ENCODE data around the gene TMC5.
"Not testable (repeated sequence)": the region's sequence is repeated elsewhere in the genome, so short reads cannot be mapped to it uniquely, and the experiment has no call there.

TMC5 gene

DNA sequence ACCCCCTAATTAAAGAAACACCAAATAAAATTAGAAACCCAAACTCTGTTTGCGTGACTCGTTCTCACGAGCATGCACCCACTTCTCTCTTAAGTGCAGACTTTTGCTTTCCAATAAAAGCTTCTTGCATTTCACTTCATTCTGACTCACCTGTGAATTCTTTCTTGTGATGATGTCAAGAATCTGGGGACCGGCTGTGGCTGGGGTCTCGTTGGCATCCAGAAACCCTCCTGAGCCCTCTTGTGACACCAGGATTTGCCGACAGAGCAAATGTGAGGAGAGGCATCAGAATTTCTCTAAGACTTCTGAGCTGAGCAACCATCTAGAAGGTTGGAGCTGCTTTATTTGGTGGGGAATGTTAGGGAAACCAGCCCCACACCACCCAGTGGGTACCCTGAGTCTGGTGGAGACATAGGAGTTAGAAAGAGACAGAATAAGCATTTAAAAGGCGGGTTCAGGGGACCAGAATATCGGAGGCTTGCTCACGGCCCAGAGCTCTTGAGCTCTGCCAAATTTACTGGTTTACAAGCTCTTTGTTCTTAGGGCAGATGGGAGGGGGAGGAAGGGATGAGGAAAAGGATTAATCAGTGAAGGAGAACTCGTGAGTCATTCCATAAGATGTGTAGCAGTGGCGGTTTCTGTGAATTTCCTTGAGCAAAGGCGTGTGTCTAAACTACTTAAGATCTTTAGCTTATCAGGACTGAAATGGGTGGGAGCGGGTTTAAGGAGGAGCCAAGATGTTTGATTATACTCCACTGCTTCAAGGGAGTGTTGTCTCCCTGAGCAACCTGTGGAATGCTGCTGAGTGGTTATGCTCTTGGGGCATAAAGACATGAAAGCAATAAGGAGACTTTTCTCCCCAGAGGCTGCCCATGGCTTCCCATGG is 24.2 kb upstream of the TMC5 start:
- H3K4me2 ChIP-seq (ENCODE audit: low read depth, low read length) = no peak overlapping the region
- no peaks in the 10 kb centered on the region for H3F3A ChIP-seq (ENCODE audit: insufficient read depth, low read length)
- no peak for DNase-seq
- H3K27ac ChIP-seq (ENCODE audit: low read length) = no peak overlapping the region
- H3K79me2 ChIP-seq (ENCODE audit: low read length) = no peaks in the 10 kb centered on the region
- H3K4me3 ChIP-seq (ENCODE audit: low read length) = no peak overlapping the region
- H3K27me3 ChIP-seq (replicated peaks; ENCODE audit: insufficient read depth, low read length) = no peaks in the 10 kb centered on the region
- H3K9ac ChIP-seq (ENCODE audit: low read length) = no peak overlapping the region
- 0 out of 2 replicates have a peak, but pooled peaks cover 4% of the 10 kb centered on the region for H3K4me1 ChIP-seq (ENCODE audit: low read length)
- TF ChIP-seq, protein P1, sequence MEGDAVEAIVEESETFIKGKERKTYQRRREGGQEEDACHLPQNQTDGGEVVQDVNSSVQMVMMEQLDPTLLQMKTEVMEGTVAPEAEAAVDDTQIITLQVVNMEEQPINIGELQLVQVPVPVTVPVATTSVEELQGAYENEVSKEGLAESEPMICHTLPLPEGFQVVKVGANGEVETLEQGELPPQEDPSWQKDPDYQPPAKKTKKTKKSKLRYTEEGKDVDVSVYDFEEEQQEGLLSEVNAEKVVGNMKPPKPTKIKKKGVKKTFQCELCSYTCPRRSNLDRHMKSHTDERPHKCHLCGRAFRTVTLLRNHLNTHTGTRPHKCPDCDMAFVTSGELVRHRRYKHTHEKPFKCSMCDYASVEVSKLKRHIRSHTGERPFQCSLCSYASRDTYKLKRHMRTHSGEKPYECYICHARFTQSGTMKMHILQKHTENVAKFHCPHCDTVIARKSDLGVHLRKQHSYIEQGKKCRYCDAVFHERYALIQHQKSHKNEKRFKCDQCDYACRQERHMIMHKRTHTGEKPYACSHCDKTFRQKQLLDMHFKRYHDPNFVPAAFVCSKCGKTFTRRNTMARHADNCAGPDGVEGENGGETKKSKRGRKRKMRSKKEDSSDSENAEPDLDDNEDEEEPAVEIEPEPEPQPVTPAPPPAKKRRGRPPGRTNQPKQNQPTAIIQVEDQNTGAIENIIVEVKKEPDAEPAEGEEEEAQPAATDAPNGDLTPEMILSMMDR (IDR thresholded peaks at IDR 0.05; ENCODE audit: low read length) = no peak
- TF ChIP-seq EZH2phosphoT487 (IDR thresholded peaks at IDR 0.05; ENCODE audit: low read length) (no peak), EZH2 (optimal IDR thresholded peaks at IDR 0.05; ENCODE audit: low read depth, low read length) (no peak)
- H2AFZ ChIP-seq (ENCODE audit: low read length) = no peak overlapping the region
- H3K9me2 ChIP-seq (replicated peaks; ENCODE audit: insufficient read depth, low read length) = no peaks in the 10 kb centered on the region
- no peaks in the 10 kb centered on the region for H4K20me1 ChIP-seq (ENCODE audit: insufficient read depth, low read length)
- no peaks in the 10 kb centered on the region for H3K36me3 ChIP-seq (replicated peaks; ENCODE audit: insufficient read depth, low read length)
- no peaks in the 10 kb centered on the region for H3K9me3 ChIP-seq (replicated peaks; ENCODE audit: insufficient read depth, low read length)

DNA sequence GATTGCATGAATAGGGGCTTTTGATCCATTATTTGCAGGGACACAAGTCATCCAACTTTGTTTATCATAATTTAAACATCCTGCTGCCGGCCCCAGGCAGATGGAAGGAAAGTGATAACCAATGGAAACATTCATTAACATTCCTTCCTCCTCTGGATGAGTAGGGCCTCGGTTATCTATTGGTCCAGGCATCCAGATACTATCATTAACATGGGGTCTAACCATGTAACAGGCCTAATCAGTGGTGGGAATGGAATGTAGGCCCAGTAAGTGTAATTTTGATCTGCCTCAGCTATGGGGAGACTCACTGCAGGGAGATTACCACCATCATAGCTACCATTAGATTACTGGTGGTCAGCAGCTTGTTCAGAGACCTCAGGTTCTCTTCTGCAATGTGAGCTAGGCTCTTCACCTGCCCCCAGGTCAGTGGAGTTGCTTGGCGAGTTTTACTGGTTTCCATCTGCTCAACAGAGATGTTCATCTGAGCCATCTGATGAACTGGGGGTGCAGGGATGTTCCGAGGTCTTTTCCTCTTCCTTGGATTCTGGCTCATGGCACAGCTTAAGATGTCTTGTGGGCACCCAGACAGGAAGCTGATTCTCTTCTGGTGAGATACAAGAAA is 21.9 kb upstream of the TMC5 start:
- H3K27ac ChIP-seq (ENCODE audit: low read length); H3K36me3 ChIP-seq (replicated peaks; ENCODE audit: insufficient read depth, low read length); H3K9me3 ChIP-seq (replicated peaks; ENCODE audit: insufficient read depth, low read length); H4K20me1 ChIP-seq (ENCODE audit: insufficient read depth, low read length); H3F3A ChIP-seq (ENCODE audit: insufficient read depth, low read length); H3K9ac ChIP-seq (ENCODE audit: low read length); H3K4me2 ChIP-seq (ENCODE audit: low read depth, low read length); H3K4me3 ChIP-seq (ENCODE audit: low read length); H2AFZ ChIP-seq (ENCODE audit: low read length); H3K9me2 ChIP-seq (replicated peaks; ENCODE audit: insufficient read depth, low read length); DNase-seq; H3K27me3 ChIP-seq (replicated peaks; ENCODE audit: insufficient read depth, low read length); H3K4me1 ChIP-seq (ENCODE audit: low read length); H3K79me2 ChIP-seq (ENCODE audit: low read length): not testable (repeated sequence)

DNA sequence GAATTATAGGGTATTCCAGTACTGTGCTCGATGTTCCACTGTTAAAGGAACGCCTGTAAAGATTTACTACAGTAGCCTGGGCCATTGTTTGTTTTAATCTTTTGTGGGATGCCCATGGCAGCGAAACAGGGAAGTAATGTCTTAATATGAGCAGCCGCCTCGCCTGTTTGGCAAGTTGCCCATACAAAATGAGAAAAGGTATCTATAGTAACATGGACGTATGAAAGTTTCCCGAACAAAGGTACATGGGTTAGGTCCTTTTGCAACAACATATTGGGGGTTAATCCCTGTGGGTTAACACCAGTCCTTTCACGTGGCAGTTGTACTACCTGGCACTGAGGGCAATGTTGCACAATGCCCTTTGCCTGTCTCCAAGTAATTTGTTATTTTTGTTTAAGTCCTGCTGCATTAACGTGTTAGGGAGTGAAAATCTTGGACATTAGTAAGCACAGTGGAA is 21.1 kb upstream of the TMC5 start:
- Histone ChIP-seq H3K36me3 (replicated peaks; ENCODE audit: insufficient read depth, low read length) (no peaks in the 10 kb centered on the region), H3K4me2 (ENCODE audit: low read depth, low read length) (no peak overlapping the region), H3K27ac (ENCODE audit: low read length) (no peak overlapping the region), H3F3A (ENCODE audit: insufficient read depth, low read length) (no peaks in the 10 kb centered on the region), H3K4me3 (ENCODE audit: low read length) (no peak overlapping the region), H3K27me3 (replicated peaks; ENCODE audit: insufficient read depth, low read length) (no peaks in the 10 kb centered on the region), H3K9me2 (replicated peaks; ENCODE audit: insufficient read depth, low read length) (no peaks in the 10 kb centered on the region), H3K4me1 (ENCODE audit: low read length) (no peaks in the 10 kb centered on the region), H3K9me3 (replicated peaks; ENCODE audit: insufficient read depth, low read length) (no peaks in the 10 kb centered on the region), H3K79me2 (ENCODE audit: low read length) (no peaks in the 10 kb centered on the region), H4K20me1 (ENCODE audit: insufficient read depth, low read length) (no peaks in the 10 kb centered on the region), H2AFZ (ENCODE audit: low read length) (no peak overlapping the region), H3K9ac (ENCODE audit: low read length) (no peak overlapping the region)
- DNase-seq = no peak
- TF ChIP-seq EZH2 (optimal IDR thresholded peaks at IDR 0.05; ENCODE audit: low read depth, low read length) = no peak
- TF ChIP-seq, protein P1 (IDR thresholded peaks at IDR 0.05; ENCODE audit: low read length) = no peak
- no peak for TF ChIP-seq EZH2phosphoT487 (IDR thresholded peaks at IDR 0.05; ENCODE audit: low read length)

DNA sequence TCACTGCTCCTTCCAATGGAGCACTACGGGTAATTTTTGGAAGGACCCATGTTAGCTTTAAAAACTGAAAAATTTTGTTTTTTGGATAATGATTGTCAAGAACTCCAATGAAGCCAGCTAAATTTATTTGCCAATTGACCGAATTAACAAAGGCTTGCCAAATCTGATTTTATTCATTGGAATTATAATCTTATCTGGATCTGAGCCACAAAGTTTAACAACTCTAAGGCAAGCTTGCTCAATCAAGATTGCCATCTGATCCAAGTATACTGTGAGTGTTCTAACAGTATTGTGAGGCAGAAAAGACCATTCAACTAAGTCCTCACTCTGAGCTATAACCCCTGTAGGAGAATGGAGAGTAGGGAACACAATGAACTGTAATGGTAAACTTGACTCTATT is 20.3 kb upstream of the TMC5 start:
- not testable (repeated sequence) for H3F3A ChIP-seq (ENCODE audit: insufficient read depth, low read length); H3K36me3 ChIP-seq (replicated peaks; ENCODE audit: insufficient read depth, low read length); H3K9me2 ChIP-seq (replicated peaks; ENCODE audit: insufficient read depth, low read length); H3K27ac ChIP-seq (ENCODE audit: low read length); H3K9me3 ChIP-seq (replicated peaks; ENCODE audit: insufficient read depth, low read length); DNase-seq; H3K27me3 ChIP-seq (replicated peaks; ENCODE audit: insufficient read depth, low read length); H3K4me2 ChIP-seq (ENCODE audit: low read depth, low read length); H3K9ac ChIP-seq (ENCODE audit: low read length); H3K79me2 ChIP-seq (ENCODE audit: low read length); H2AFZ ChIP-seq (ENCODE audit: low read length); H4K20me1 ChIP-seq (ENCODE audit: insufficient read depth, low read length); H3K4me3 ChIP-seq (ENCODE audit: low read length); H3K4me1 ChIP-seq (ENCODE audit: low read length)
